HCT116 (cell line): ENCODE measurements around the gene MEGF6. TPM values are rescaled to one million over a fixed set of nuclear protein-coding genes. Genes with fewer than 3 reads are reported as not detected.
"Not testable (repeated sequence)": the region's sequence is repeated elsewhere in the genome, so short reads cannot be mapped to it uniquely, and the experiment has no call there.

ENCODE experiments used
- ATAC-seq: fragments of 200-7000 bp; cut with Tn5 transposase; 2 replicates; pipeline ENCODE4 v1.9.1; 2020; ENCODE audit warnings: mild to moderate bottlenecking, moderate library complexity
- BruUV-seq: library from RNA; stranded (reverse); fragments of 400-500 nt; replicated peaks from 2 replicates; lab custom pipeline; 2021; lab: Mats Ljungman, UMichigan
- CTCF ChIA-PET: fragments of 300-600 bp; sonication (Branson Sonifier 250); formaldehyde crosslinking; loops from one replicate; lab custom pipeline; 2021; ENCODE audit warnings: antibody characterized with exemption; lab: Charles Lee
- POLR2A ChIA-PET: fragments of 300-600, 350-600 bp; sonication (Branson Sonifier 250); formaldehyde crosslinking; loops from one replicate; lab custom pipeline; 2021; ENCODE audit warnings: antibody characterized with exemption; lab: Charles Lee
- RAD21 ChIA-PET, 2 experiments: fragments of 300-600 bp; sonication (Branson Sonifier 250); formaldehyde crosslinking; loops; one replicate each; lab custom pipeline; 2023; ENCODE audit warnings: low total read pairs in 2 of 2; ENCODE audit not compliant: uncharacterized antibody in 2 of 2, unreplicated experiment in 2 of 2, low non-redundant PET in 1 of 2; lab: Charles Lee
- DNase-seq: peaks from one replicate; pipeline ENCODE4 v3.0.0-alpha.2; 2010; ENCODE audit warnings: low read depth, low spot score
- H2AFZ ChIP-seq: fragments of 200-600 bp; shearing (Covaris generic), sonication (generic); 2 replicates; pipeline ENCODE4 v1.6.1; 2017; ENCODE audit warnings: low read depth, mixed run types, mixed read lengths, antibody characterized with exemption, low read length; ENCODE audit not compliant: poor library complexity, severe bottlenecking
- H3K27ac ChIP-seq: 2 replicates; pipeline ENCODE4 v1.5.1; 2012; ENCODE audit warnings: low read depth, low read length
- H3K27me3 ChIP-seq: fragments of 200-600 bp; sonication (generic); 2 replicates; pipeline ENCODE4 v1.6.1; 2016; ENCODE audit warnings: mixed run types, low read length, mixed read lengths; ENCODE audit not compliant: insufficient read depth
- H3K36me3 ChIP-seq, 2 experiments: fragments of 200-500 bp in 1 of 2; fragments of 200-600 bp in 1 of 2; sonication (Bioruptor generic) in 1 of 2; sonication (generic) in 1 of 2; 2 replicates each; pipeline versions ENCODE4 v1.5.1 to v1.6.1; 2014 to 2016; ENCODE audit warnings: low read length in 2 of 2, inconsistent platforms in 1 of 2, mixed read lengths in 1 of 2, mixed run types in 1 of 2; ENCODE audit not compliant: insufficient read depth in 2 of 2, control insufficient read depth in 1 of 2
- H3K4me1 ChIP-seq, 2 experiments: fragments of 200-600 bp in 1 of 2; sonication (generic) in 1 of 2; 2 replicates each; pipeline versions ENCODE4 v1.5.1 to v1.6.1; 2012 to 2017; ENCODE audit warnings: low read length in 2 of 2, inconsistent platforms in 1 of 2, mild to moderate bottlenecking in 1 of 2, mixed read lengths in 1 of 2, mixed run types in 1 of 2, moderate library complexity in 1 of 2; ENCODE audit not compliant: insufficient read depth in 2 of 2, control insufficient read depth in 1 of 2
- H3K4me2 ChIP-seq: fragments of 200-600 bp; sonication (generic); 2 replicates; pipeline ENCODE4 v1.6.1; 2017; ENCODE audit warnings: mixed run types, low read length, mixed read lengths
- H3K4me3 ChIP-seq, 2 experiments: fragments of 200-600 bp in 1 of 2; sonication (generic) in 1 of 2; replicated peaks in 1 of 2; 2 replicates each; pipeline ENCODE4 v1.5.1; 2011 to 2016; ENCODE audit warnings: low read length in 2 of 2, control low read depth in 1 of 2, low read depth in 1 of 2, mild to moderate bottlenecking in 1 of 2, mixed read lengths in 1 of 2, mixed run types in 1 of 2
- H3K79me2 ChIP-seq: fragments of 200-600 bp; sonication (generic); 2 replicates; pipeline ENCODE4 v1.6.1; 2017; ENCODE audit warnings: mild to moderate bottlenecking, mixed run types, low read length, moderate library complexity, mixed read lengths; ENCODE audit not compliant: insufficient read depth
- H3K9ac ChIP-seq: fragments of 200-600 bp; sonication (generic); 2 replicates; pipeline ENCODE4 v1.6.1; 2016; ENCODE audit warnings: low read length, mixed read lengths
- H3K9me2 ChIP-seq: fragments of 200-600 bp; sonication (generic), shearing (Covaris generic); 2 replicates; pipeline ENCODE4 v1.6.1; 2017; ENCODE audit warnings: mixed run types, mild to moderate bottlenecking, moderate library complexity; ENCODE audit not compliant: insufficient read depth
- H3K9me3 ChIP-seq, 2 experiments: fragments of 200-500 bp in 1 of 2; fragments of 200-600 bp in 1 of 2; sonication (Bioruptor generic) in 1 of 2; sonication (generic) in 1 of 2; 2 replicates each; pipeline ENCODE4 v1.6.1; 2014 to 2017; ENCODE audit warnings: low read length in 2 of 2, mixed read lengths in 2 of 2, inconsistent platforms in 1 of 2, low read depth in 1 of 2, mild to moderate bottlenecking in 1 of 2, mixed run types in 1 of 2, moderate library complexity in 1 of 2; ENCODE audit not compliant: control insufficient read depth in 1 of 2, insufficient read depth in 1 of 2
- H4K20me1 ChIP-seq: fragments of 200-600 bp; sonication (generic), shearing (Covaris generic); 2 replicates; pipeline ENCODE4 v1.6.1; 2017; ENCODE audit warnings: mixed run types, mild to moderate bottlenecking, moderate library complexity; ENCODE audit not compliant: insufficient read depth
- CBX3 ChIP-seq: IDR thresholded peaks from 2 replicates; pipeline ENCODE4 v1.6.1; 2012; ENCODE audit warnings: low read depth
- CEBPB ChIP-seq: IDR thresholded peaks from 2 replicates; pipeline ENCODE4 v1.6.1; 2012; ENCODE audit warnings: low read depth
- EGR1 ChIP-seq: IDR thresholded peaks from 2 replicates; pipeline ENCODE4 v1.6.1; 2012; ENCODE audit warnings: low read depth
- ELF1 ChIP-seq: IDR thresholded peaks from 2 replicates; pipeline ENCODE4 v1.6.1; 2012; ENCODE audit warnings: low read depth, borderline replicate concordance
- EZH2 ChIP-seq: fragments of 200-600 bp; sonication (generic); IDR thresholded peaks from 2 replicates; pipeline ENCODE4 v1.6.1; 2017; ENCODE audit warnings: antibody characterized with exemption, mixed run types
- EZH2phosphoT487 ChIP-seq: fragments of 200-600 bp; IDR thresholded peaks from 2 replicates; pipeline ENCODE4 v1.6.1; 2018; ENCODE audit warnings: antibody characterized with exemption, borderline replicate concordance
- FOSL1 ChIP-seq: IDR thresholded peaks from 2 replicates; pipeline ENCODE4 v1.6.1; 2012; ENCODE audit warnings: low read depth
- JUND ChIP-seq: IDR thresholded peaks from 2 replicates; pipeline ENCODE4 v1.6.1; 2012
- POLR2A ChIP-seq: IDR thresholded peaks from 2 replicates; pipeline ENCODE4 v1.7.0; 2011; ENCODE audit warnings: borderline replicate concordance; ENCODE audit not compliant: insufficient read depth, insufficient read length; ENCODE audit errors: extremely low read depth
- POLR2AphosphoS5 ChIP-seq: IDR thresholded peaks from 2 replicates; pipeline ENCODE4 v1.6.1; 2011; ENCODE audit warnings: mild to moderate bottlenecking, low read depth, low read length, moderate library complexity
- SIN3A ChIP-seq: IDR thresholded peaks from 2 replicates; pipeline ENCODE4 v1.6.1; 2012; ENCODE audit warnings: low read depth
- SRF ChIP-seq: IDR thresholded peaks from 2 replicates; pipeline ENCODE4 v1.6.1; 2012; ENCODE audit warnings: low read depth
- ZFX ChIP-seq: fragments of 450-650 bp; IDR thresholded peaks from 2 replicates; pipeline ENCODE4 v1.6.1; 2017
- ZNF274 ChIP-seq: fragments of 200-500 bp; sonication (Bioruptor generic); IDR thresholded peaks from 2 replicates; pipeline ENCODE4 v1.6.1; 2014; ENCODE audit warnings: mild to moderate bottlenecking, low read depth, low read length, inconsistent platforms
- intact Hi-C: fragments of 100-400 bp; cut with micrococcal nuclease; formaldehyde crosslinking; loops from 2 replicates; pipeline ENCODE4 v1.10.0; 2022
- total RNA-seq: library from RNA; stranded (reverse); gene quantifications from one replicate; pipeline ENCODE4 v1.2.1, GENCODE V29; 2021; ENCODE audit not compliant: unreplicated experiment
- TF ChIP-seq, protein P1 (sequence below): IDR thresholded peaks from 2 replicates; pipeline ENCODE4 v1.6.1; 2012
- TF ChIP-seq, protein P2 (sequence below): IDR thresholded peaks from 2 replicates; pipeline ENCODE4 v1.6.1; 2012; ENCODE audit warnings: low read depth
- TF ChIP-seq, protein P3 (sequence below): IDR thresholded peaks from 2 replicates; pipeline ENCODE4 v1.6.1; 2011; ENCODE audit warnings: mild to moderate bottlenecking, low read length, moderate library complexity; ENCODE audit not compliant: insufficient replicate concordance; ENCODE audit errors: extremely low read depth
- TF ChIP-seq, protein P4 (sequence below): IDR thresholded peaks from 2 replicates; pipeline ENCODE4 v1.6.1; 2012

MEGF6 gene
- total RNA-seq, 1 experiment from 2014 or later, result 47.6 TPM

DNA sequence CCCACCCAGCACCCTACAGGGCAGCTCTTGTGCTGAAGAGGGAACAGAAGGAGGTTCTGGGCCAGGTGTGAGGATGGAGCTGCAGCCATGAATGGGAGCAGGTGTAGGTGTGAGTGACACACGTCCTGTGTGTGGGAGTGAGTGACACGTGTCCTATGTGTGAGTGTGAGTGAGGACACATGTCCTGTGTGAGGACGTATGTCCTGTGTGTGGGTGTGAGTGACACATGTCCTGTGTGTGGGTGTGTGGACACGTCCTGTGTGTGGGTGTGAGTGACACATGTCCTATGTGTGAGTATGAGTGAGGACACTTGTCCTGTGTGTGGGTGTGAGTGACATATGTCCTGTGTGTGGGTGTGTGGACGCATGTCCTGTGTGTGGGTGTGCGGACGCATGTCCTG, 26.4 kb downstream of the MEGF6 start:
- H3K9me3 ChIP-seq, result no peaks in the 10 kb centered on the region; a peak in 1 of 4 replicates
- no peaks in the 10 kb centered on the region for H3K9me2 ChIP-seq
- no peaks in the 10 kb centered on the region for H3K27me3 ChIP-seq
- BruUV-seq, result no TSS peak
- POLR2A ChIA-PET, result no interaction called here
- no peaks in the 10 kb centered on the region for H3K36me3 ChIP-seq
- DNase-seq (no peak), ATAC-seq (no peak)
- no peaks in the 10 kb centered on the region for H3K79me2 ChIP-seq
- TF ChIP-seq ELF1 (no peak), POLR2A (no peak), EZH2phosphoT487 (no peak), EZH2 (no peak), SIN3A (no peak), EGR1 (no peak), ZNF274 (no peak), SRF (no peak), CEBPB (no peak), ZFX (no peak), FOSL1 (no peak), JUND (no peak), POLR2AphosphoS5 (no peak), CBX3 (no peak)
- TF ChIP-seq, protein P1, sequence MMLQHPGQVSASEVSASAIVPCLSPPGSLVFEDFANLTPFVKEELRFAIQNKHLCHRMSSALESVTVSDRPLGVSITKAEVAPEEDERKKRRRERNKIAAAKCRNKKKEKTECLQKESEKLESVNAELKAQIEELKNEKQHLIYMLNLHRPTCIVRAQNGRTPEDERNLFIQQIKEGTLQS, result no peak
- TF ChIP-seq, protein P2, sequence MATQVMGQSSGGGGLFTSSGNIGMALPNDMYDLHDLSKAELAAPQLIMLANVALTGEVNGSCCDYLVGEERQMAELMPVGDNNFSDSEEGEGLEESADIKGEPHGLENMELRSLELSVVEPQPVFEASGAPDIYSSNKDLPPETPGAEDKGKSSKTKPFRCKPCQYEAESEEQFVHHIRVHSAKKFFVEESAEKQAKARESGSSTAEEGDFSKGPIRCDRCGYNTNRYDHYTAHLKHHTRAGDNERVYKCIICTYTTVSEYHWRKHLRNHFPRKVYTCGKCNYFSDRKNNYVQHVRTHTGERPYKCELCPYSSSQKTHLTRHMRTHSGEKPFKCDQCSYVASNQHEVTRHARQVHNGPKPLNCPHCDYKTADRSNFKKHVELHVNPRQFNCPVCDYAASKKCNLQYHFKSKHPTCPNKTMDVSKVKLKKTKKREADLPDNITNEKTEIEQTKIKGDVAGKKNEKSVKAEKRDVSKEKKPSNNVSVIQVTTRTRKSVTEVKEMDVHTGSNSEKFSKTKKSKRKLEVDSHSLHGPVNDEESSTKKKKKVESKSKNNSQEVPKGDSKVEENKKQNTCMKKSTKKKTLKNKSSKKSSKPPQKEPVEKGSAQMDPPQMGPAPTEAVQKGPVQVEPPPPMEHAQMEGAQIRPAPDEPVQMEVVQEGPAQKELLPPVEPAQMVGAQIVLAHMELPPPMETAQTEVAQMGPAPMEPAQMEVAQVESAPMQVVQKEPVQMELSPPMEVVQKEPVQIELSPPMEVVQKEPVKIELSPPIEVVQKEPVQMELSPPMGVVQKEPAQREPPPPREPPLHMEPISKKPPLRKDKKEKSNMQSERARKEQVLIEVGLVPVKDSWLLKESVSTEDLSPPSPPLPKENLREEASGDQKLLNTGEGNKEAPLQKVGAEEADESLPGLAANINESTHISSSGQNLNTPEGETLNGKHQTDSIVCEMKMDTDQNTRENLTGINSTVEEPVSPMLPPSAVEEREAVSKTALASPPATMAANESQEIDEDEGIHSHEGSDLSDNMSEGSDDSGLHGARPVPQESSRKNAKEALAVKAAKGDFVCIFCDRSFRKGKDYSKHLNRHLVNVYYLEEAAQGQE, result no peak
- TF ChIP-seq, protein P3, sequence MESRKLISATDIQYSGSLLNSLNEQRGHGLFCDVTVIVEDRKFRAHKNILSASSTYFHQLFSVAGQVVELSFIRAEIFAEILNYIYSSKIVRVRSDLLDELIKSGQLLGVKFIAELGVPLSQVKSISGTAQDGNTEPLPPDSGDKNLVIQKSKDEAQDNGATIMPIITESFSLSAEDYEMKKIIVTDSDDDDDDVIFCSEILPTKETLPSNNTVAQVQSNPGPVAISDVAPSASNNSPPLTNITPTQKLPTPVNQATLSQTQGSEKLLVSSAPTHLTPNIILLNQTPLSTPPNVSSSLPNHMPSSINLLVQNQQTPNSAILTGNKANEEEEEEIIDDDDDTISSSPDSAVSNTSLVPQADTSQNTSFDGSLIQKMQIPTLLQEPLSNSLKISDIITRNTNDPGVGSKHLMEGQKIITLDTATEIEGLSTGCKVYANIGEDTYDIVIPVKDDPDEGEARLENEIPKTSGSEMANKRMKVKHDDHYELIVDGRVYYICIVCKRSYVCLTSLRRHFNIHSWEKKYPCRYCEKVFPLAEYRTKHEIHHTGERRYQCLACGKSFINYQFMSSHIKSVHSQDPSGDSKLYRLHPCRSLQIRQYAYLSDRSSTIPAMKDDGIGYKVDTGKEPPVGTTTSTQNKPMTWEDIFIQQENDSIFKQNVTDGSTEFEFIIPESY, result no peak
- TF ChIP-seq, protein P4, sequence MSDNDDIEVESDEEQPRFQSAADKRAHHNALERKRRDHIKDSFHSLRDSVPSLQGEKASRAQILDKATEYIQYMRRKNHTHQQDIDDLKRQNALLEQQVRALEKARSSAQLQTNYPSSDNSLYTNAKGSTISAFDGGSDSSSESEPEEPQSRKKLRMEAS, result no peak
- no peak overlapping the region for H3K9ac ChIP-seq
- no peak overlapping the region for H3K4me3 ChIP-seq
- no peak overlapping the region for H2AFZ ChIP-seq
- no peaks in the 10 kb centered on the region for H4K20me1 ChIP-seq
- H3K4me1 ChIP-seq, result no peaks in the 10 kb centered on the region
- RAD21 ChIA-PET, result no interaction called here
- intact Hi-C loops, result no loop called here
- CTCF ChIA-PET, result no interaction called here
- no peak overlapping the region for H3K4me2 ChIP-seq
- H3K27ac ChIP-seq, result no peak overlapping the region

DNA sequence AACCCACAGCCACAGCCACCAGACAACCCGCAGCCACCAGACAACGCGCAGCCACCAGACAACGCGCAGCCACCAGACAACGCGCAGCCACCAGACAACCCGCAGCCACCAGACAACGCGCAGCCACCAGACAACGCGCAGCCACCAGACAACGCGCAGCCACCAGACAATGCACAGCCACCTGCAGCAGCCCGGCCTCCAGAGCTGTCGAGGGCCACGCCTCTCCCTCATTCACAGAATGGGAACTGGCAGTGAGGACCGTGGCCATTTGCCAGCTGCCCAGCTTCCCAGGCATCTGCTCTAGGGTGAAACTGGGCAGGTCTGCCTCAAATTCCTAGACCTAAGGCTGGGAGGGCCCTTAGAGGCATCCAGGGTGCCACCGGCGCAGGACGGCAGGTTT, 27.6 kb downstream of the MEGF6 start:
- H3K9ac ChIP-seq, DNase-seq, POLR2A ChIA-PET, CTCF ChIA-PET, H3K4me2 ChIP-seq, H2AFZ ChIP-seq, H3K36me3 ChIP-seq, H3K9me2 ChIP-seq, BruUV-seq, H3K4me1 ChIP-seq, ATAC-seq, intact Hi-C loops, H4K20me1 ChIP-seq, H3K27me3 ChIP-seq, H3K79me2 ChIP-seq, H3K9me3 ChIP-seq, H3K4me3 ChIP-seq, H3K27ac ChIP-seq, RAD21 ChIA-PET: not testable (repeated sequence)
